HG03565 (cell line): ENCODE results near the gene CDH4.

Source experiments
- ATAC-seq: cut with Tn5 transposase; IDR thresholded peaks from one replicate; pipeline ENCODE4 v1.9.1; 2021; ENCODE audit warnings: mild to moderate bottlenecking, moderate library complexity; ENCODE audit not compliant: unreplicated experiment

The CDH4 gene

DNA sequence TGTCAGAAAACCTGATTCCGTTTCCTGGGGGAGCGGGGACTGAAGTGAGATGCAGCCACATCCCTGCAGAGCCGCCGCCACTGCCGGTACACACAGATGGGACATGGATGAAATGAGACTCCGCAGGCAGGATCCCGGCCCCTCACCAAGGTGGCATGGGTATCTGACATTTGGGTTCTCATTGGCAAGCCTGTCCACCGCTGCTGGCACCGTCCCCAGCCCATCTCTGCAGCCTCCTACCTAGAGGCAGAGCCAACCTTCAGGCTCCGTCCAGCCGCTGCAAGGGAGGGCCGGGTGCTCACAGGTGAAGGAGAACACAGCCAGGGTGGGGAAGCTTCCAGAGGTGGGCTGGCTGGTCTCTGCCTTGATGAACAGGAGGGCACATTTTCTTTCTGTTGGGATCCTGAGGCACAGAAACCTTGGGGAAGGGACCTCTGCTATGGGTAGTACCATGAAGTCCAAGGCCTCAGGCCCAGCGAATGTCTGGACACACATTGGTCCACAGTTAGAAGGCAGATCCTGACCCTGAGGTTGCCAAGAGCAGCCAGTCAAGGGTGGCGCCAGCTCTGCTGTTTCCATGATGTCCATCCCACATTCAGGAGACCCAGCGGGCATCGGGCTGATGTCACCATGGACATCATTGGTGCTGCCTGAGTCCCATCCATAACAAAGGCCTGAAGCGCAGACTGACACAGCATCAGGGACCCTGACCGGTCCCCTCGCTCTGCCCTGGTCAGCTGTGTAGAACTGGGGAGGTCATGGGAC is 636.2 kb downstream of the CDH4 start:
- no peak for ATAC-seq

DNA sequence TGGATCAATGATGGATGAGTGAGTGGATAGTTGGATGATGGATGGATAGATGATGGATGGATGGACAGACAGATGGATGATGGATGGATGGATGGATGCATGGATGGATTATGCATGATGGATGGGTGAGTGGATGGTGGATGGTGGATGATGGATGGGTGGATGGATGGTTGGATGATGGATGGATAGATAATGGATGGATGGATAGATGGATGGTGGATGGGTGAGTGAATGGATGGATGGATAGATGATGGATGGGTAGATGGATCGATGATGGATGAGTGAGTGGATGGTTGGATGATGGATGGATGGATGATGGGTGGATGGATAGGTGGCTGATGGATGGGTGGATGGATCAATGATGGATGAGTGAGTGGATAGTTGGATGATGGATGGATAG is 637.6 kb downstream of the CDH4 start:
- no peak for ATAC-seq

DNA sequence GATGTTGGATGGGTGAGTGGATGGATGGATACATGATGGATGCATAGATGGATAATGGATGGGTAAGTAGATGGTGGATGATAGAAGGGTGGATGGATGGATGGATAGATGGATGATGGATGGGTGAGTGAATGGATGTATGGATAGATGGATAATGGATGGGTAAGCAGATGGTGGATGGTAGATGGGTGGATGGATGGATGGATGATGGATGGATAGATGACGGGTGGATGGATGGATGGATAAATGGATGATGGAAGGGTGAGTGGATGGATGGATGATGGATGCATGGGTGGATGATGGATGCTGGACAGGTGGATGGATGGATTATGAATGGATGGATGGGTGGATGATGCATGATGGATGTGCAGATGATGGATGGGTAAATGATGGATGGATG is 638.1 kb downstream of the CDH4 start:
- ATAC-seq, result no peak

DNA sequence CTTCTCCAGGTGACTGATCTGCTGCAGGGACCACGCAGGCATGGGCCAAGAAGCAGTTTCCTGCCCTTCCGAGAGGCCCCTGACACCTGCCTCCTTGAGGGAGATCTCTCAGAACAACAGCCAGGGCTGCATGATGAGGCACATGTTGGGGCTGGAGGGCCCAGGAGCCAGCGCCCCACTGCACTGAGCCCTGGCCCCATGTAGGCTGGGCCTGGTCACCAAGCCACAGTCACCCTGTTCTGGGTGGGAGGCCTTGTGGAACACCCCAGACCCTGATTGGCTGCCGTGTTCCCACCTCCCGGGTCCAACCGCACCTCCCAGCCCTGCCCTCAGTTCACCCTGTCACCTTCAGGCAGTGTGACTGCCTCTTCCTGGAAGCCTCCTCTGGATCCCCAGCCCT is 639.4 kb downstream of the CDH4 start:
- ATAC-seq, result no peak

DNA sequence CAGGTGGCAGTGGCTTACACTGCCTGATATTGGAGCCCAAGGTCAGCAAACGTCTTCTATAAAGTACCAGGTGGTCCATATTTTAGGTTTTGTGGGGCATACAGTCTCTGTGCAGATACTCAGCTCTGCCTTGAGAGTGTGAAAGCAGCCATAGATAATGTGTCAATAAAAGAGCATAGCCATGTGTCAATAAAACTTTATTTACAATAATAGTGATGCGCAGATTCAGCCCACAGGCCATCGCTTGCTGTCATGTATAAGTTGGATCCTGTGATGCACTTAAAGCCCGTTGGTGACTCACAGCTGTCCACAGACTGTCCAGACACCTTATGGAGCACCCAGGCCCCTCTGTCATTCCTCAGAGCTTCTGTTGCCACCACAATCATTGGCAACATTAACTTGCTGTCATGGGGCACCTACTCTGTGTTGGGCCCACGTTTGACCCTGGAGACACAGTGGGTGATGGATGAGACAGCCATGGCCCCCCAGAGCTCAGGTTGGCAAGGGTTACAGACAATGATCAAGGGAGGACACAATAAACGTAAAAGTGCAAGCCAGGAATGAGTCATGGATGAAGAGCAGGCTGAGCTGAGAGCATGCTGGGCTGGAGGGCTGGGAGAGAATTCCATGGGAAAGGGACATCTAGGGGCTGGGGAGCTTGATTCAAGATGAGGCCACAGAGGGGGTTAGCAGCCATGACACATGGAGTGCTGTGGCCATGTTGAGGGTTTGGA is 640.0 kb downstream of the CDH4 start:
- no peak for ATAC-seq

DNA sequence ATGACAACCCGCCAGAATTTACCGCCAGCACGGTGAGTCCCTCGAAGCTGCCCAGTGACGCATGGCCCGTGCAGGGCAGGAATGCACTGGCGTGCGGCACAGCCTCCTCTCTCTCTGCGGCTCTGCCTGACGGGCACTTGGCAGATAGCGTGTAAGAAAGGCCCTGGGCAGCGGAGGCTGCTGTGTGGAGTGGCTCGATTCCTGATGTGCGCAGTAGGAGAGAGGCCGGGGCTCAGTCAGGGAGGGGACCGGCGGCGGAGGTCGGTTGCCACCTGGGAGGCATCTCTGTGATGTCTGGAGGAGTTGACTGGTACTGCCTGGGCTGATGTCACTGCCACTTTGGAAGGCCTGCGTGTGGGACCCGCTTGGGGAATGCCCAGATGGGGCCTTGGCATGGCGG is 643.0 kb downstream of the CDH4 start:
- ATAC-seq, result no peak

DNA sequence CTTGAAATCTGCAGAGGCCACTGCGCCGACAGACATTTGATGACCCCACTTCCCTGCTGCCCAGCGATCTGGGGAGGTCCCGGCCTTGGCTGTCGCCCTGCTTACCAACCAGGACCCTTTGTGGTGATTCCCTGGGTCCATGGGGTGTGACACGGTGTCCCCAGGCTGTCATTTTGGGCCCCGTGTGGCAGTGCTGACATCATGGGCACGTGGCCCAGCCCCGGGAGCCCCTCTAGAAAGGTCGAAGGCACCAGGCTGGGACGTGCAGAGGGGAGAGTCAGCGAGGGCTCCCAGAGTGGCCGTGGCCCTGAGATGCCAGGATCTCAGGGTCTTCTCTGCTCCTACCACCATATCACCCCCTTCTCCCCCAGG is 643.6 kb downstream of the CDH4 start:
- no peak for ATAC-seq

DNA sequence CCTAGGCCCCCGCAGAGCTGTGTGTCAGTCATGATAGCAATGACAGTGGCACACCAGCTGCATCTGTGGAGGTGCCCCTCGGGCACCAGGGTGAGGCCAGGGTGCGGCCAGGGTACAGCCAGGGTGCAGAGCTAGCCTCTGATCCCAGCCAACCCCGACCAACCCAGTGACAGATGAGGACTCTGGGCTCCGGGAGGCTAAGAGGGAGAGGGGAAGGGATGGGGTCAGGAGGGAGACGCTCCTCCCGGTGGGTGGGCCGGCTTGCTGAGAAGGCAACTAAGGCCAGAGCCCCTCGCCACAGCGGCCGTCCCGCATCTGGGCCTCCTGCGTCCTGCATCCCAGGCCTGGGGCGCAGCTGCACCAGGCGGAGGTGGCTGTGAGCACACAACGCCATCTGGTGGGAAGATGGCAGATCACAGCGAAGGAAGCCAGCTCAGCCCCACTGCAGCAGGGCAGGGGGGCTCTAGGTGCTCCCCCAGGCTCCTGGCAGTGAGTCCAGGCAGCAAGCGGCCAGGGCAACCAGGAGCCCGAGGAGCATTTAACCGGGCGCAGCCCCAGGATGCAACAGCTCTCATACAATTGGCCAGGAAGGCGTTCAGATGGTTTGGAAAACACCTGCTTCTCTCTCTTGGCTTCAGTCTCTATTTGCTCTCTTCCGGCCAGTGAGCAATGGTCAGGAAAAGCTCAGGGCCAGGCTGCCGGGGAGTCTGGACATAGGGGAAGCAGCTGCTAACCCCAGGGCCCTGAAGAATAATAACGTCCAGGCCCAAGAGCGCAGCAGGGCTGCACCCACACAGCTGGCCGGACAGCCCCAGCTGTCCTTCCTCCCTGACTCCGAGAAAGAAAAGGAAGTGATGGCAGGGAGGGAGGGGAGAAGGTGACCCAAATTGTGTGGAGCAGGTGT is 644.2 kb downstream of the CDH4 start:
- ATAC-seq, result no peak

DNA sequence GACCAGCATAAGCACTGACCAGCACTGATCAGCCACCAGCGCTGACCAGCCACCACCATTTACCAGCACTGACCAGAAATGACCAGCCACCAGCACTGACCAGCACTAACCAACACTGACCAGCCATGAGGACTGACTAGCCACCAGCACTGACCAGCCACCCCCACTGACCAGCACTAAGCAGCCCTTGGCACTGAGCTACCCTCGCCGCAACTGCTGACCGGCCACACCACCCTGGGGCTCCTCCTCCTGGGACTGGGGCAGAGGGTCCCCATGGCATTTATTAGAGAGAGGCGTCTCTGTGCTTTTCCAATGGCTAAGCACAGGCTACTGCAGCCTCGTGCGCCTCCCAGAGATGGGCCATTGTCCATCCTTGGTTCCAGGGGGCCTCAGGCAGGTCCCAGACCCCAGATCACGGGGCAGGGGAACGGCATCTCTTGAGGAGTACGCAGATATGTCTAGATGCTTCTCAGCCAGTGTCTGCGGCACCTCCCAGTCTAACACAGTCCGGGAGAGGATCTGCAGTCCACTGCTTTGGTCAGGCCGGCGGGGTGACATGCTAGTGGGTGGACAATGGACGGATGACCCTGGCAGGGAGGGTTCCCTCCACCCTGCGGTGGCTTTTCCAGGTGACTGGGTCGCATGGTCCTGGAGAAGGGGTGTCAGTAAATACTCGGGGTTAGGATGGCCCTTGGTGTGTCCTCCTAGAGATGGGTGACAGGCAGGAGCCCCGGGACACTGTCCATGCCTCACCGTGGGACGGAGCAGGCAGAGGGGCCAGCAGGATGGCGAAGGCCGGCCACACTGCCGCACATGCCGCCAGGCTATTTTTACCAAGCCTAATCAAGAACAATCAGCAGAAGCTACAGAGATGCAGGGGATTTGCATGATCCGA is 645.6 kb downstream of the CDH4 start:
- no peak for ATAC-seq

DNA sequence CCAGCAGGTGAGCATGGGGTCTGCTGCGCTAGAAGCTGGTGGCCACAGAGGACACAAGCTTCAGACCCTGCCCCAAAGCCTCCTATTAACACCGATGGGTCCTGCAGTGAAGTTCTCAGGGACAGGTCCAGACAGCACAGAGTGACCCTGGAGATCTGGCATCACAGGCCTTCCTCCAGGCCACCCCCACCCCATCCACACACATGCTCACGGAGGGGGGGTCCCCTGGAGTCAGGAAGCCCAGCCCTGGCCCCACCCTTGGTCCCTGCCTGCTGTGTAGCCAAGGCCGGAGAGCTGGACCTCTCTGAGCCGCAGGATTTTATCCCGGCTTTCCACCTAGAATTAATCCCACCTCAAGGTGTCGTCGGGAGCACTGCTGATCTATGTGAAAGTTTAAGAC is 646.3 kb downstream of the CDH4 start:
- no peak for ATAC-seq

DNA sequence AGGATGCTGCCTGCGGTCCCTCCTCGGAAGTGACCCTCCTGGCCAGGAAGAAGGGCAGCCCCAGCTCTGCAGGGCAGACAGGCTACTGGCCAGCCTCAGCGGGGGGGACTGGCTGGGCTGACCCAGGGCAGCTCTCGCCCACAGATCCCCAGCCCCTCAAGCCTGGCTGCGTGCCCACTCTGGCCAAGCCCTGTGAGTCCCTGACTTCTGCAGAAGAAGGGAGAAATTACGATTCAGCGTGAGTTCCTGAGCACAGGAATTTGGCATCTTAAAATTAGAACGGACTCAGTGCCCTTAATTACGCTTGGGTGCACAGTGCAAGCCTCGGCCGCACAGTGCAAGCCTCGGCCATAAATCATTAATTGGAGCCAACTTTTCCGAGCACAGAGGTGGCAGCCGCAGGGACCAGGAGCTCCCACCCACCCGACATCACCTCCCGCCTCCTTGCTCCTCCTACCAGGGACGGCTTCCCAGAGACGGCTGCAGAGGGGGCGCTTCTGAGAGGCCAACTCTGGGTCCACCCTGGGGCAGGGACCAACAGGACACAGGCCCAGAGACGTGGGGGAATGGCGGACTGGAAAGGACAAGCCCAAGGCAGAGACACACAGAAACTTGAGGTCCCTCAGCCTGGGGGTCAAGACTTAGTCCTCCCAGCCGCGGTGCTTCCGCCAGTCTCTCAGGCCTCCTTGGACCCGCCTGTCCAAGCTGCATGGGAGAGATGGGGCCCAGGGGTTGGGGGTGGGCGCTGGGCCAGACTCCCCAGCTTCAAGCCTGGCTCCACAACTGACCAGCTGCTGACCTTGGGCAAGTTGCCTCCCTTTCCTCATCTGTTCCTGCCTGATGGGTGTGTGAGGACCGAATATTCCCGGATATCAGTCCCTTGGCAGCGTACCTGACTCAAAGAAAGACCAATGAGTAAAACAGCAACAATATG is 648.2 kb downstream of the CDH4 start:
- ATAC-seq, result no peak

DNA sequence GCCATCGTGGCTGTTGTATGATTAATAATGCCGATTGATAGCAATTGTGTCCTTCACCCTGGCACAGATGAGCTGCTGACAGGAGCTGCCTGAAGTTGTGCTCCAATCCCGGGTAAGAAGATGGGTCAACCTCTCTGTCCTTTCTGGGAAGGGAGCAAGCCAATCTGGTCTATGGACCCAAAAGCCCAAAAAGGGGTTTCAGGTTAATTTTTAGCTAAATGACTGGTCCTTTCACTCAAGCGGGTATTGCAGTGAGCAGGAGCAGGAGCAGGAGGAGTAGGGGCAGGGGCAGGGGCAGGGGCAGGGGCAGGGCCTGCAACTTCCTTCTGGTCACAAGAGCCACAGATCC is 648.9 kb downstream of the CDH4 start:
- ATAC-seq, result no peak

DNA sequence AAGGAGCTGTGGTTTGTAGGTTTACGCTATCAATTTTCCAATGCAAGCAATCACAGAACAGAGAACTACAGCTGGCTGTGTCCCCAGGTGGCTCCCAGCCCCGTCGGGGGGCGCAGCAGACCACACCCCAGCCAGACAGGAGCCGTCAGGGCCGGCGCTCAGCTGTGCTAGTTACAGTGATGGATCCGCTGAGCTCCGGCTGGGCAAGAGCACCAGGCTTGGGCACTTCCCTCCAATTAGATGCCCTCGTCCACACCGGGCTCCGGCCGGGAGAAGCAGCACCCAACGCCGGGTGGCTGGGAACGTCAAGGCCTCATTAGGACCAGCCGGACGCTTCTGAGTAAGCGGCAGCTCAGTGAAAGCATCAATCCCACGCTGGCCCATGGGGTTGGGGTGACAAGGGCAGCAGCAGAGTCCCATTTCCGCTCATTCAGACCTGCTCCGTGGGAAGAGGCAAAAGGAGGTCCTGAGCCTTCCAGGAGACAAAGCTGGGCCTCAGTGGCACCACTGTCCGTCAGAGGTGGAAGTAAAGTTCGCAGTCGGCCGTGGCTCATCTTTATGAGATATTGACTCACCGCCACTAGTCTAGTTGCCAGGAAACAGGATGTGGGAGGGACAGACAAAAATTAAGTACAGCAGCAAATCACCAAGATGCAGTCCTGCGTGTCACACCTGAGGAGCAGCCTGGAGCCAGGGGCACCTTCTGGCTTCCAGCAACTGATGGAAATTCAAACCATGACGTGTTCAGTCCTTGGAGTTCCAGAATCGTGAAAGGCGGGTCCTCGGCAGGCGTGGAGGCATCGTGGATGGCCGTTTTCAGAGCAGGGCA is 649.5 kb downstream of the CDH4 start:
- ATAC-seq, result no peak

DNA sequence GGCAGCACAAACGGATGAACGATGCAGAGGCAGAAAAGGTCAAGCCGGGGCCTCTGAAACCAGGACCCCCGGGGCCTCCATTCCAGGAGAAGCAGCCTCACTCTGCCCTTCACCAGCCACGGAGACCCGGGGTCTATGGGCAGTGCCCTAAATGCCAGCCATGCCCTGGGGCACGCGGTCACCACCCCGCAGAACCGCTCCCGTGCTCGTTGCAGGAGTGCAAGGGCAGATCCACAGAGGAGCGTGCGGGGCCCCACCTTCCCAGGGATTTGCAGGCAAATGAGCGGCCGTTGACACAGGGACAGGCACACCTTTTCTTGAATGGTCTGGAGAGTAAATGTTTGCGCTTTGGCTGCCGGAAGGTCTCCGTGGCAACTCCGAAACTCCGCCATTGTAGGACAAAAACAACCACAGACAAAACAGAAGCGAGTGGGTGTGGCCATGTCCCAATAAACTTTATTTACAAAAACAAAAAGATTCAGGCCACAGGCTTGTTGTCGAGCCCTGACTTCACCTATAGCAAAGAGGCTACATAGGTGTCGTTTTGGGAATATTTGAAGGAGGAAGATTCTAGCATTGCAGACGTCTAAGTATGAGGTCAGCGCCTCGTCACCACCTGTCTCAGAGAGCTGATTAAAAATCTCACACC is 650.3 kb downstream of the CDH4 start:
- ATAC-seq, result no peak

DNA sequence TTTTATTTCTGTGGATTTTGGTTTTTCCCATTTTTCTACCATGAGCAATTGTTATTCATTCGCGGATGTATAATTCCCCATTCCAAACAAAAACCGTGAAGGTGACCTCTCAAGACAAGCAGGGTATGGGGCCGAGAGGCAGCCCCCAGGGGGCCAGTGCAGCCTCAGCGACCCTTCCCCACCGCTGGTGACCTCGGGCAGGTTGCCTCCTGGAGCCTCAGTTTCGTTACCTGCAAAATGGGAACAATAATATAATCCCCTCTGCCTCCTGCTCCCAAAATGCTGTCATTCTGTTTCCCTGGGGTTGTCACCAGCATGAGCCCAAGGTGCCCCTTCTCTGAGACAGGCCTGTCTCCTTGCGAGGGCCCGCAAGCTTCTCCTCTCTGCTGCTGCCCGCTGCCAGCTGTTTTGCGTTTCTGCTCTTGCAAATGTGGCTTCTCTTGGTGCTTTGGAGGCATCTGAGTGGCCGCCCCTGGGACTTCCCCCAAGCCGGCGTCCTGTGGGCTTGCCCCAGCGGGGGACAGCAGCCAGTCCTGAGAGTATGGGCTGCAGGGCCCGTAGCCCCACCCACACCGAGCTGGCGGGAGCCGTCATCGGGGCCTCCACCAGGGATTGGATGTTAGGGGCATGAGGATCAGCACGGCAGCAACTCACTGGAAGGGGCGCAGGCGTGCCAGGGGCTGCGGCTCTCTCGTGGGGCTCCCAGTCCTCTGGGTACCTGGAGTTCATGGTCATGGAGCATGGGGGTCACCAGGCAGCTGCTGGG is 651.7 kb downstream of the CDH4 start:
- no peak for ATAC-seq

DNA sequence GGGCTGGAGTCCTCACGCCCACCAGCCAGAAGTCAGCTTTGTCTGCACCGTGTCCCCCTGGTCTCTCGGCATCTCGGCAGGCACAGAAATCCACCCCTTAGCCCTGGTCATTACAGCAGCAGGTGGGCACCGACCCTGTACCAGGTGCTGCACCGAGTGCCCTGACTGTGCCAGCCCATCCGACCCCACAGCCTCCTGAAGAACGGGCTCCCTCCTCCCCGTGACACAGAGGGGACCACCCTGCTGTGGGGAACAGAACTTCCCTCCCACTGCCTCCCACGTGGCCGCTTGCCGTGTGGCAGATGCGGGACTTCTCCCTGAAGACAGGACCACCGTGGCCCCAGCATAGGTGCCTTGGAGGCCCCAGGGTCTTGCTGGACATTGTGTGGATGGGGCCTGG is 652.4 kb downstream of the CDH4 start:
- no peak for ATAC-seq

DNA sequence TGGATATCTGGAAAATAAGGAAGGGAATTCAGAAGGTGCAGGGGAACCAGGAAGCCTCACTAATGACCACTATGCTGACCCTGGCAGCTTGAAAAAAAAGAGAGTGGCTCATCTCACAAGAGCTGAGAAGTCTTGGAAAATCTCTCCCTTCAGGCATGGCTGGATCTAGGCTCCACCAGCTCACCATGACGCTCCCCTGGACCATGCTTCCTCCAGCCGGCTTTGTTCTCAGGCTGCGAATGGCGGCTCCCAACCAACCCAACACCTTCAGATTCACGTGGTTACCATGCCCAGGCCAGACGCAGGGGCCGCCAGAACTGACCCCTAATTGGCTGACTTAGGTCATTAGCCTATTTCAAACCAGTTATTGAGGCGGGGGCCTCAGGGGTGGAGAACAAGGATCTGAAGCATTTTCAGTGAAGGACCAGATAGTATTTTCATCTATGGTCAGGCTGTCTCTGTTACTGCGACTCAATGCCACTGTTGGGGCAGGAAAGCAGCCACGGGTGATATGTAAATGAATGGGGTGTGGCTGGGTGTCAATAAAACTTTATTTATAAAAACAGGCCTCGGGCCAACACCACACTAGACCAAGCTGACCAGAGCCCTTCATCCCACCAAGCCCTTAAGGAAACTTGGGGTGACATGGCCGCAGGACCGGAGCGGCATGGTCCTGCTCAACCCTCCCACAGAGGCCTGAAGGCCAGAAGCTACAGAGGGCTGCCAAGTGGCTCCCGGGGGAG is 653.9 kb downstream of the CDH4 start:
- ATAC-seq, result no peak
